ENCODE measurements around the gene SLC6A9. TPM values are rescaled to one million over a fixed set of nuclear protein-coding genes. Genes with fewer than 3 reads are reported as not detected.

The SLC6A9 gene
- 8.4 to 67.3 TPM (median 61.7 TPM) in 3 replicates for total RNA-seq
- long read RNA-seq, transcript SLC6A9-205 (14 exons, 3,130 nt), result major isoform, 29 of 60 reads
- long read RNA-seq, partial matches to known transcripts, result 3 of 60 reads
- long read RNA-seq, other reads (novel, unspliced or antisense), result 28 of 60 reads

DNA sequence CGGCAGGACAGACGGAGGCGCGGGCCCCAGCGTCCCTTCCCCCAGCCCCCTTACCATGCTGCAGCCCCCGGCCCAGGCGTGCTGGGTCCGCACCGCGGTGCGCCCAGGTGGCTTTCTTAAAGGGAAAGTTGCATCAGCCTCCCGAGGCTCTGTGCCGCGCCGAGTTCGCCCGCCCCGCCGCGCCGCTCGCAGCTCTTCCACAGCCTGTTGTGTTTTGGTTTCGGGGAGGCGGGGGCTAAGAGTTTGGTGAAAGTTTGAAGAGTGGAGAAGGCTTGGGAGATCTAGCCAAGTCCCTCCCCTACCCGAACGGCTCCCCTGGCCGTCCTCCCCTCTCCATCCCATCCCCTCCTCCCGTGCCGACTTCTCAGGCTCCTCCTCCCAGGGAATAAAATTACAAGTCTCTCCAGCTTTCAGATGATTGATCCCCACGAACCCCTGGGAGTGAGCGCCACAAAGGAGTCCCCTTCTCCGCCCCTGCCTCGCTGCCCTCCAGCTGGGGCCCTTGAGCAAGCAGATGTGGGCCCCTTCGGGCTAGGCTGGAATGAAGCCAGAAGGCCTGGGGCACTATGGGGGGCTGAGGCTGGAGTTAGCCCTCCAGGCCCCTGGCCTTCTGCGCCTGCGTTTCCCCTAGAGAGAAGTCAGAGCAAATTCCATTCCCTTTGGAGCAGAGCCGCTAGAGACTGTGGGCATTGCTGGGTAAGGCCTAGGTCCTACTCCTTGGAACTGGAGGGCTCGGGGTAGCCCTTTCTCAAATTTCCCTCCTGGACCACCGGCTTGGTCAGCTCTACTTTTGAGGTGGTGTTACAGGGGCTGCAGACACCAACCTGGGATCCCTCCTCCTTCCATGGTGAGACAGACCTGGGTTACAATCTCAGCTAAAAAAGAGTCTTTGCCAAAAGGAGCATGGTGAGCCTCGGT lies at the start of gene SLC6A9:
Gene SLC6A9, minus strand, starts transcription at position 211 of the 918 bp plus-strand sequence. CDS start 7,185 bp downstream, outside the sequence.
- peak; percentile 91 for DNase-seq (ENCODE audit: low spot score)
- TF ChIP-seq CTCF (IDR thresholded peaks at IDR 0.05), result no peak
- Mint-ChIP-seq H3K27ac (ENCODE audit: unreplicated experiment) (peak within 1 kb of the TSS; percentile 91), H3K36me3 (ENCODE audit: low read depth) (no peaks in the 10 kb centered on the region), H3K4me3 (ENCODE audit: unreplicated experiment) (peak within 1 kb of the TSS; percentile 84), H3K27me3 (ENCODE audit: low read depth) (no peaks in the 10 kb centered on the region), H3K9me3 (ENCODE audit: low read depth) (no peaks in the 10 kb centered on the region), H3K4me1 (ENCODE audit: low read depth) (peaks cover 49% of the 10 kb centered on the region)

DNA sequence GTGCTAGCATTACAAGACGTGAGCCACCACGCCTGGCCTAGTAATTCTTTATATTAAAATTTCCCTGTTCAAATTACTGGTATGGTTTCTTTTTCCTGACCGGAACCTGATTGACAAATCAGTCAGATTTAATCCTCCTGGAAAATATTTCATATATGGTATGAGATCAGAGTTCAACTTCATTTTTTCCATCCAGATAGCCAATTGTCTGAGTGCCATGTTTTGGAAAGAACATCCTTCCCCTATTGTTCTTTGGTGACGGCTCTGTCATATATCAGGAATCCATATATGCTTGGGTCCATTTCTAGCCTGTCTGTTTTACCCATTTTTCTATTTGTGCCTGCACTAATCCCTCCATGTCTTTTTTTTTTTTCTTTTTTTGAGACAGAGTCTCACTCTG lies 48.3 kb upstream of the SLC6A9 start:
- no peak overlapping the region for H3K27ac Mint-ChIP-seq (ENCODE audit: unreplicated experiment)
- H3K27me3 Mint-ChIP-seq (ENCODE audit: low read depth), result no peaks in the 10 kb centered on the region
- H3K4me1 Mint-ChIP-seq (ENCODE audit: low read depth), result peaks cover 9% of the 10 kb centered on the region
- no peak for TF ChIP-seq CTCF (IDR thresholded peaks at IDR 0.05)
- H3K9me3 Mint-ChIP-seq (ENCODE audit: low read depth), result no peaks in the 10 kb centered on the region
- no peak for DNase-seq (ENCODE audit: low spot score)
- H3K4me3 Mint-ChIP-seq (ENCODE audit: unreplicated experiment), result no peak overlapping the region
- no peaks in the 10 kb centered on the region for H3K36me3 Mint-ChIP-seq (ENCODE audit: low read depth)

DNA sequence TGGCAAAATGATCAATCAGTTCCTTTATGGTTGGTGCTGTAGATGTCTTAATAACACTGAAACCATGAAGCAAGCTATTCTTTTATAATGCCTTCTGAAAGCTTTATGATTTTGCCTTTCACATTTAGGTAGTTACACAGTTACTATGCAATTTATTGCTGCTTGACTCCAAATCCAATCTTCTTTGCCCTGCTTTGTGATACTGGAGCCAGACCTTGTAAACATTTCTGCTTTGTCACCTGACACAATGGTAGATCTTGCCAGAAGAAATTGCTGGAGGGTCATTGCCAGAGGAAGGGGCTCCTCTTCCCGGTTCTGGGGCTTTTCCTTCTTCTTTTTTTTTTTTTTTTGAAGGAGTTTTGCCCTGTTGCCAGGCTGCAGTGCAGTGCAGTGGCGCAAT lies 46.8 kb upstream of the SLC6A9 start:
- no peak for TF ChIP-seq CTCF (IDR thresholded peaks at IDR 0.05)
- Mint-ChIP-seq H3K27ac (ENCODE audit: unreplicated experiment) (no peak overlapping the region), H3K27me3 (ENCODE audit: low read depth) (no peaks in the 10 kb centered on the region)

GRCh38 chr1:44077421-44077820 lies 46.2 kb upstream of the SLC6A9 start:
- TF ChIP-seq CTCF (IDR thresholded peaks at IDR 0.05), result no peak
- H3K27ac Mint-ChIP-seq (ENCODE audit: unreplicated experiment), result no peak overlapping the region

More for the DNA sequence above, 46.8 kb upstream of the SLC6A9 start:
- no peak overlapping the region for H3K4me3 Mint-ChIP-seq (ENCODE audit: unreplicated experiment)
- DNase-seq (ENCODE audit: low spot score), result no peak
- peaks cover 20% of the 10 kb centered on the region for H3K4me1 Mint-ChIP-seq (ENCODE audit: low read depth)
- no peaks in the 10 kb centered on the region for H3K9me3 Mint-ChIP-seq (ENCODE audit: low read depth)
- H3K36me3 Mint-ChIP-seq (ENCODE audit: low read depth), result no peaks in the 10 kb centered on the region

GRCh38 chr1:44076066-44076465 lies 44.8 kb upstream of the SLC6A9 start:
- no peak for TF ChIP-seq CTCF (IDR thresholded peaks at IDR 0.05)
- peaks cover 28% of the 10 kb centered on the region for H3K4me1 Mint-ChIP-seq (ENCODE audit: low read depth)
- no peak for DNase-seq (ENCODE audit: low spot score)
- no peak overlapping the region for H3K4me3 Mint-ChIP-seq (ENCODE audit: unreplicated experiment)
- peaks cover 2% of the 10 kb centered on the region for H3K36me3 Mint-ChIP-seq (ENCODE audit: low read depth)
- no peaks in the 10 kb centered on the region for H3K9me3 Mint-ChIP-seq (ENCODE audit: low read depth)
- H3K27ac Mint-ChIP-seq (ENCODE audit: unreplicated experiment), result no peak overlapping the region
- no peaks in the 10 kb centered on the region for H3K27me3 Mint-ChIP-seq (ENCODE audit: low read depth)

More at GRCh38 chr1:44077421-44077820, 46.2 kb upstream of the SLC6A9 start:
- Mint-ChIP-seq H3K36me3 (ENCODE audit: low read depth) (no peaks in the 10 kb centered on the region), H3K4me1 (ENCODE audit: low read depth) (peaks cover 24% of the 10 kb centered on the region), H3K9me3 (ENCODE audit: low read depth) (no peaks in the 10 kb centered on the region), H3K4me3 (ENCODE audit: unreplicated experiment) (no peak overlapping the region), H3K27me3 (ENCODE audit: low read depth) (no peaks in the 10 kb centered on the region)
- DNase-seq (ENCODE audit: low spot score), result no peak
